Common myeloid progenitor, CD34-positive (primary cell): ENCODE measurements around the gene SRSF12.

ENCODE experiments used
- CTCF ChIA-PET: fragments of 350-600 bp; sonication (Branson Sonifier 250); formaldehyde crosslinking; loops from one replicate; lab custom pipeline; 2021; ENCODE audit warnings: antibody characterized with exemption; lab: Charles Lee
- POLR2A ChIA-PET: fragments of 350-600 bp; sonication (Branson Sonifier 250); formaldehyde crosslinking; loops from one replicate; lab custom pipeline; 2021; ENCODE audit warnings: antibody characterized with exemption; lab: Charles Lee
- DNase-seq, 3 donors: peaks; one replicate each; pipeline versions ENCODE4 v3.0.0 to v3.0.0-alpha.2; 2013
- H3K27ac ChIP-seq, 2 experiments: 1 replicate in 1 of 2; 2 replicates in 1 of 2; pipeline ENCODE4 v1.7.0; 2013; ENCODE audit warnings: inconsistent platforms in 2 of 2, low read length in 2 of 2, mild to moderate bottlenecking in 2 of 2, low read depth in 1 of 2, moderate library complexity in 1 of 2; ENCODE audit not compliant: severe bottlenecking in 2 of 2, insufficient read depth in 1 of 2, poor library complexity in 1 of 2
- H3K27me3 ChIP-seq, 5 experiments: replicated peaks in 2 of 5; 1 replicate in 3 of 5; 2 replicates in 2 of 5; pipeline versions ENCODE4 v1.6.1 to v1.7.0; 2013; ENCODE audit warnings: low read length in 4 of 5, mild to moderate bottlenecking in 2 of 5, moderate library complexity in 2 of 5, inconsistent platforms in 1 of 5; ENCODE audit not compliant: insufficient read depth in 5 of 5, control insufficient read depth in 4 of 5
- H3K36me3 ChIP-seq, 4 experiments: 1 replicate in 2 of 4; 2 replicates in 2 of 4; pipeline versions ENCODE4 v1.6.1 to v1.7.0; 2013; ENCODE audit warnings: low read length in 3 of 4, control low read depth in 1 of 4, mild to moderate bottlenecking in 1 of 4; ENCODE audit not compliant: control insufficient read depth in 4 of 4, insufficient read depth in 4 of 4
- H3K4me1 ChIP-seq, 4 experiments: 1 replicate in 3 of 4; 2 replicates in 1 of 4; pipeline versions ENCODE4 v1.6.1 to v1.7.1; 2013; ENCODE audit warnings: low read length in 3 of 4, mild to moderate bottlenecking in 3 of 4, control low read depth in 1 of 4, inconsistent platforms in 1 of 4, moderate library complexity in 1 of 4; ENCODE audit not compliant: control insufficient read depth in 4 of 4, insufficient read depth in 4 of 4; ENCODE audit errors: control extremely low read depth in 1 of 4
- H3K4me3 ChIP-seq, 7 experiments: 1 replicate in 4 of 7; 2 replicates in 3 of 7; pipeline versions ENCODE4 v1.5.1 to v1.7.0; 2013; ENCODE audit warnings: mild to moderate bottlenecking in 7 of 7, low read length in 6 of 7, moderate library complexity in 6 of 7, inconsistent platforms in 2 of 7, low read depth in 2 of 7, control low read depth in 1 of 7; ENCODE audit not compliant: insufficient read depth in 4 of 7, control insufficient read depth in 1 of 7; ENCODE audit errors: extremely low read depth in 1 of 7
- H3K9me3 ChIP-seq, 5 experiments: 1 replicate in 4 of 5; 2 replicates in 1 of 5; pipeline versions ENCODE4 v1.6.1 to v1.7.1; 2013; ENCODE audit warnings: low read length in 4 of 5, mild to moderate bottlenecking in 2 of 5, inconsistent platforms in 1 of 5, low read depth in 1 of 5, moderate library complexity in 1 of 5; ENCODE audit not compliant: control insufficient read depth in 4 of 5, insufficient read depth in 2 of 5; ENCODE audit errors: control extremely low read depth in 1 of 5
- WGBS: methylation state at CpG from one replicate; pipeline ENCODE4 v1.1.5; 2013; ENCODE audit not compliant: insufficient coverage; 5-methylcytosine and 5-hydroxymethylcytosine counted together

Gene SRSF12

DNA sequence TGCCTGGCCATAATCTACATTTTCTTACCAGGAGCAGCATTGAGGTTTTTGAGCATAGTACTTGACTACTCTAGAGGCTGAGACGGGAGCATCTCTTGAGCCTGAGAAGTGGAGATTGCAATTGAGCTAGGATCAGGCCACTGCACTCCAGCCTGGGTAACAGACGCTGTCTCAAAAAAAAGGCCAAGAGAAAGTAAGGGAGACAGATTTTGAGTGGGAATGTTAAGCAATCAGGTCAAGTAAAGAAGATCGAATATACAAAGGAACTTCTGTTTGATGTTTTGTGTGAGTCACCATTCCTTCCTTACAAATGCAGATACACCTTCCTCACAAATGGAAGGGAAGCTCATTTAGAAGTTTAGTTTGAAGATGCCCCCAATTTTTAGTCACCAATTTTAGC lies 32.9 kb downstream of the SRSF12 start:
- peak in 2 of 3 donors; percentile 15 to 27 for DNase-seq
- POLR2A ChIA-PET = interaction anchor here (1.4 kb wide), 1 partner anchor 103 kb away, joined by 3 read pairs; no protein-coding TSS in a partner anchor
- no peaks in the 10 kb centered on the region for H3K27me3 ChIP-seq
- WGBS = 86% methylated on average over 1 of the region's 3 CpGs
- no peaks in the 10 kb centered on the region for H3K9me3 ChIP-seq
- CTCF ChIA-PET = interaction anchor here (0.9 to 1.8 kb wide), 6 partner anchors 17 to 102 kb away, joined by 3 to 7 read pairs (median 4); no protein-coding TSS in a partner anchor
- H3K4me3 ChIP-seq = peak overlapping the region in 1 of 7 experiments; percentile 16
- peaks cover 16 to 32% (median 28%) of the 10 kb centered on the region in 4 experiments for H3K4me1 ChIP-seq
- peaks cover 11 to 33% (median 22%) of the 10 kb centered on the region in 4 experiments for H3K36me3 ChIP-seq
- peak overlapping the region in 1 of 2 experiments; percentile 16 for H3K27ac ChIP-seq

GRCh38 chr6:89084542-89084941 lies 33.3 kb downstream of the SRSF12 start:
- Histone ChIP-seq H3K4me3 (peak overlapping the region in 2 of 7 experiments; percentile 16 to 98), H3K36me3 (peaks cover 11 to 33% (median 22%) of the 10 kb centered on the region in 4 experiments), H3K27me3 (no peaks in the 10 kb centered on the region), H3K27ac (peak overlapping the region in 1 of 2 experiments; percentile 16), H3K9me3 (no peaks in the 10 kb centered on the region), H3K4me1 (peaks cover 16 to 32% (median 28%) of the 10 kb centered on the region in 4 experiments)
- ChIA-PET POLR2A (interaction anchor here (1.4 kb wide), 1 partner anchor 102 kb away, joined by 3 read pairs; no protein-coding TSS in a partner anchor), CTCF (interaction anchor here (0.8 to 1.8 kb wide), 6 partner anchors 10 to 102 kb away, joined by 3 to 7 read pairs (median 4); no protein-coding TSS in a partner anchor)
- no peak for DNase-seq

DNA sequence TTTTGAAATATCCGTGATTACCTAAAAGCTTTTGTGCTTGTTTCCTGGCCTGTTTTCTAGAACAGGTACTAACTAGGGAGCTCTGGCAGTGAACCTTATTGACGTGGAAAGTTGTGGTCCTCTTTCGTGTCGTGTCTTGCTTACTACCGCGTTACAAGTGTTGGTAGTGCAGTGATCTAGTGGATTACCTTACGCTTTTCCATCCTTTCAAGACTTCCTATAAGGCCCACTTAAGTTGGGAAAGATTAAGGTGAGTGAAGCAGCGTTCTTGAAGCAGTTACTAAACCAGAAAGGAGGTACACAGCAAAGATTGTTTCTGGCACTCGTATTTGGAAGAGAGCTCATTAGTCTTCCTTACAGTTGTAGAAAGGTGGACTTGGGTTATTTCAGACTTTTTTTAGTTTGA lies 35.4 kb downstream of the SRSF12 start:
- POLR2A ChIA-PET = interaction anchor here (0.6 to 1.6 kb wide), 5 partner anchors 9 to 310 kb away, joined by 3 to 7 read pairs (median 5); partner anchors contain the start of gene PM20D2
- Histone ChIP-seq H3K4me1 (peaks cover 22 to 42% (median 30%) of the 10 kb centered on the region in 4 experiments), H3K9me3 (no peaks in the 10 kb centered on the region), H3K27ac (peak overlapping the region; percentile 99 to 100), H3K4me3 (peak overlapping the region in 6 of 7 experiments; percentile 93 to 100 (median 96)), H3K27me3 (no peaks in the 10 kb centered on the region), H3K36me3 (peaks cover 11 to 33% (median 22%) of the 10 kb centered on the region in 4 experiments)
- WGBS = 0% methylated on average over 3 of the region's 9 CpGs
- CTCF ChIA-PET = interaction anchor here (0.9 to 1.3 kb wide), 4 partner anchors 9 to 100 kb away, joined by 3 to 4 read pairs (median 3); no protein-coding TSS in a partner anchor
- peak in 2 of 3 donors; percentile 29 to 35 for DNase-seq

DNA sequence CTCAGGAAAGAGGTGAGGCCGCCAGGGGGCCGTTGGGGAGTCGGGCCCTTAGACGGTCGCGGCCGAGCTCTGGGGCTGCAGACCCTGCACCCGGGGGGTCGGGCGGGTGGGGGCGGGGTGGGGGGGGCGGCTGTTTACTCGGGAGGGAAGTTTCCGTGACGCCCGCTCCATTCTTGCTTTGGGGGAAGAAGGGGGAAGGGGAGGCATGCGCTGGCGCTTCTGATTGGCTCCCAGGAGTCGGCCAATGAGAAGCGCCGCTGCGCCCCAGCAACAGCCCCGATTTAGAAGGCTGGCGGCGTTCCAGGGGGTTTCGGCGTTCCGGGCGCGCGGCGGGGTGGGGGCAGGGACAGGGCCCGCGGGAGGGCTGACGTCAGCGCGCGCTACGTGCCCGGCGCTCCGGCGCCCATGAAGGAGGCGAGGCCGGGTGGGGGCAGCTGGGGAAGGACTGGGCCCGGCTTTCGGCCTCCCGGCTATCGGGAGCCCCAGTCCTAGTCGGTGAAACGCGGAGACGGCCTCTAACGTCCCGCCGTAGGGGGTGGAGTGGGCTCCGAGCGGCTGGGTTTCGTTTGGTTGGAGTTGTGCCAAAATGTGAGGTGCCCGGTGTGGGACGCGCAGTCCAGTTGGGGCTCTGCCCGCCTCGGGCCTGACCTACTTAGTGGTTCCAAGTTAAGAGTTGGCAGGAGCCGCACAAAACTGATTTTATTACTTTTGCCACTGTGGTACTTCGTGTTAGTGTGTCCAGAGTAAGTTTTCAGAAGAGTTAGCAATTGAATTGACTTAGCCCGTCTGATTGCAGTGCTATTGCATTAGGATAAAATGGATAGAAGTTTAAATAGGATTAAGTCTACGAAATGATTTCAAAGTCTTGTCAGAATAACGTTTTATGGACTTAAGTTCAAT lies 36.2 kb downstream of the SRSF12 start:
- DNase-seq = peak; percentile 97 to 99 (median 99)
- peaks cover 18 to 35% (median 26%) of the 10 kb centered on the region in 4 experiments for H3K4me1 ChIP-seq
- WGBS = under 1% methylated on average over 22 of the region's 69 CpGs
- peaks cover 11 to 33% (median 22%) of the 10 kb centered on the region in 4 experiments for H3K36me3 ChIP-seq
- ChIA-PET POLR2A (interaction anchor here (0.6 to 1.2 kb wide), 5 partner anchors 9 to 65 kb away, joined by 3 to 9 read pairs (median 5); partner anchors contain the start of gene PM20D2), CTCF (interaction anchor here (0.9 to 6.2 kb wide), 5 partner anchors 10 to 118 kb away, joined by 3 to 45 read pairs (median 4); partner anchors contain the start of gene RNGTT)
- peak overlapping the region; percentile 87 to 100 (median 98) for H3K4me3 ChIP-seq
- peak overlapping the region; percentile 99 to 100 for H3K27ac ChIP-seq
- no peaks in the 10 kb centered on the region for H3K9me3 ChIP-seq
- H3K27me3 ChIP-seq = no peaks in the 10 kb centered on the region

DNA sequence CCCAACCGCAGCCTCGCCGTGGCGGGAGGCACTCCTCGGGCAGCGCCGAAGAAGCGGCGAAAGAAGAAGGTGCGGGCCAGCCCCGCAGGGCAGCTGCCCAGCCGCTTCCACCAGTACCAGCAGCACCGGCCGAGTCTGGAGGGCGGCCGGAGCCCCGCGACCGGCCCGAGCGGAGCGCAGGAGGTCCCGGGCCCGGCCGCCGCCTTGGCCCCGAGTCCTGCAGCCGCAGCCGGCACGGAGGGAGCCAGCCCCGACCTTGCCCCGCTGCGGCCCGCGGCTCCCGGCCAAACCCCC lies 36.8 kb downstream of the SRSF12 start:
- Histone ChIP-seq H3K36me3 (peaks cover 11 to 33% (median 22%) of the 10 kb centered on the region in 4 experiments), H3K4me1 (peaks cover 18 to 35% (median 23%) of the 10 kb centered on the region in 4 experiments), H3K27ac (peak overlapping the region; percentile 98 to 99), H3K9me3 (no peaks in the 10 kb centered on the region), H3K4me3 (peak overlapping the region; percentile 87 to 100 (median 96)), H3K27me3 (no peaks in the 10 kb centered on the region)
- DNase-seq = no peak
- ChIA-PET CTCF (interaction anchor here (0.9 to 6.2 kb wide), 4 partner anchors 9 to 118 kb away, joined by 3 to 45 read pairs (median 5); partner anchors contain the start of gene RNGTT), POLR2A (interaction anchor here (0.8 to 1.2 kb wide), 4 partner anchors 8 to 37 kb away, joined by 3 to 9 read pairs (median 3); partner anchors contain the start of gene SRSF12)
- WGBS = 0% methylated on average over 22 of the region's 36 CpGs

- Histone ChIP-seq H3K4me1 (peaks cover 18 to 35% (median 23%) of the 10 kb centered on the region in 4 experiments), H3K27ac (peak within 1 kb of the TSS; percentile 99 to 100), H3K27me3 (no peaks in the 10 kb centered on the region), H3K9me3 (no peaks in the 10 kb centered on the region), H3K36me3 (peaks cover 10 to 28% (median 20%) of the 10 kb centered on the region in 4 experiments), H3K4me3 (peak within 1 kb of the TSS; percentile 87 to 100 (median 98))
- ChIA-PET CTCF (interaction anchor here (0.8 to 6.2 kb wide), 7 partner anchors 10 to 272 kb away, joined by 3 to 45 read pairs (median 4); partner anchors contain the start of genes RNGTT and UBE2J1), POLR2A (interaction anchor here (0.6 to 1.8 kb wide), 7 partner anchors 13 to 1288 kb away, joined by 3 to 6 read pairs (median 3); partner anchors contain the start of gene SRSF12)
- DNase-seq = peak; percentile 99 to 100 (median 99)
- WGBS = 0% methylated on average over 38 of the region's 63 CpGs
Observed at GRCh38 chr6:89080281-89081128, 37.4 kb downstream of the SRSF12 start, which contains the start of gene PNRC1. PNRC1 (plus strand) TSS chr6:89080751; CDS start chr6:89080895, 144 bp downstream.
